ENCODE data around the gene TBC1D22A. TPM values are rescaled to one million over a fixed set of nuclear protein-coding genes. Genes with fewer than 3 reads are reported as not detected.

The TBC1D22A gene
- total and polyA plus RNA-seq, 2 experiments from 2014 or later: 16.6 to 18.5 TPM

DNA sequence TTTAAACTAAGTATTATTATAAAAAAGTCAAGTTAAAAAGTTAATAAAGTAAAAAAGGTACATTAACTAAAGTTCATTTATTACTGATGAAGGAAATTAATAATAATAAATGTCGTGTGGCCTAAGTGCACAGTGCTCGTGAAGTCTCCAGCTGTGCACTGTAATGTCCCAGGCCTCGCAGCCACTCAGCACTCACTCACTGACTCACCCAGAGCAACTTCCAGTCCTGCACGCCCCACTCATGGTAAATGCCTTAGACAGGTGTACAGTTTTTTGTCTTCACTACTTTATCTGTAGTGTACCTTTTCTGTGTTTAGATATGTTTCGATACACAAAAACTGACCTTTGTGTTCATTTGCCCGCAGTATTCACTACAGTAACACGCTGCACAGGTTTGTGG, 175.5 kb downstream of the TBC1D22A start:
- TF ChIP-seq, protein P1, sequence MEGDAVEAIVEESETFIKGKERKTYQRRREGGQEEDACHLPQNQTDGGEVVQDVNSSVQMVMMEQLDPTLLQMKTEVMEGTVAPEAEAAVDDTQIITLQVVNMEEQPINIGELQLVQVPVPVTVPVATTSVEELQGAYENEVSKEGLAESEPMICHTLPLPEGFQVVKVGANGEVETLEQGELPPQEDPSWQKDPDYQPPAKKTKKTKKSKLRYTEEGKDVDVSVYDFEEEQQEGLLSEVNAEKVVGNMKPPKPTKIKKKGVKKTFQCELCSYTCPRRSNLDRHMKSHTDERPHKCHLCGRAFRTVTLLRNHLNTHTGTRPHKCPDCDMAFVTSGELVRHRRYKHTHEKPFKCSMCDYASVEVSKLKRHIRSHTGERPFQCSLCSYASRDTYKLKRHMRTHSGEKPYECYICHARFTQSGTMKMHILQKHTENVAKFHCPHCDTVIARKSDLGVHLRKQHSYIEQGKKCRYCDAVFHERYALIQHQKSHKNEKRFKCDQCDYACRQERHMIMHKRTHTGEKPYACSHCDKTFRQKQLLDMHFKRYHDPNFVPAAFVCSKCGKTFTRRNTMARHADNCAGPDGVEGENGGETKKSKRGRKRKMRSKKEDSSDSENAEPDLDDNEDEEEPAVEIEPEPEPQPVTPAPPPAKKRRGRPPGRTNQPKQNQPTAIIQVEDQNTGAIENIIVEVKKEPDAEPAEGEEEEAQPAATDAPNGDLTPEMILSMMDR (IDR thresholded peaks at IDR 0.05; ENCODE audit: low read depth, low read length): no peak
- H3K4me3 ChIP-seq: no peak overlapping the region
- H3K27me3 ChIP-seq: no peaks in the 10 kb centered on the region
- no peak for DNase-seq (ENCODE audit: low read depth in 1 of 2, low spot score in 1 of 2)
- H3K4me1 ChIP-seq (ENCODE audit: low read depth): no peaks in the 10 kb centered on the region
- no peak overlapping the region for H3K27ac ChIP-seq
- no peaks in the 10 kb centered on the region for H3K36me3 ChIP-seq
- H3K9me3 ChIP-seq (ENCODE audit: low read depth): no peaks in the 10 kb centered on the region

DNA sequence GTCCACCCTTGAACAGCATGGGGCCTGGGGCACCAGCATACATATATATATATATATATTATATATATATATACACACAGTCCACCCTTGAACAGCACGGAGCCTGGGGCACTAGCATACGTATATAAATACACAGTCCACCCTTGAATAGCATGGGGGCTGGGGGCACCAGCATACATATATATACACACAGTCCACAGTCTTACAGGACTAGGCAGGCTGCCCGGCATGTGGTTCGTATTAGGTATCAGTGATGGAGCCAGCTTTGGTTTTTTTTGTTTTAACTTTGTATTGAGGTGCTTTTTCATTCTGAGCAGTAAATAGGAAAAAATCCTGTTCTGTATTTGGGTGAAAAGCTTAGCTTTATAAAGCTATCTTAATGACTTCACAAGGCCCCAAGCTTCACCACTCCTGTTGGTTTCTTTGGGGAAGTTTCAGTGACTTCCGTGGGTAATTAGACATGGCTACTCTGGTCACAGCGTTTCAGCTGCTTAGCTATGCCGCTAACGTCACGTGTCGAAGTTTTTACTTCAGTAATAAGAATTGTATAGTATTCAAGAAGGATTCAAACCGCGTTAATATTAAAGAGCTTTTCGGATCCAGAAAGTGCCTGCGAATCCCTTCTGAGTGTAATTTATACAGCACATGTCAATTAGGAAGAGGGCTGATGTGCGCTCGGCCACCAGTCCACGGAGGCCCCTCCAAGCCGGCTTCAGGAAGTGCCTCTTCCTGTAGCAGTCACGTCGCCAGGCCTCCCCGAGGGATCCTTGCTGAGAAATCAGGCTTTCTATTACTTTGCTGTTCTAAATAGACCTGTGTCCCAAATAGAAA, 179.7 kb downstream of the TBC1D22A start:
- H3K9me3 ChIP-seq (ENCODE audit: low read depth): no peaks in the 10 kb centered on the region
- DNase-seq (ENCODE audit: low read depth in 1 of 2, low spot score in 1 of 2): no peak
- no peak overlapping the region for H3K4me3 ChIP-seq
- no peaks in the 10 kb centered on the region for H3K27me3 ChIP-seq
- H3K4me1 ChIP-seq (ENCODE audit: low read depth): no peaks in the 10 kb centered on the region
- H3K36me3 ChIP-seq: no peaks in the 10 kb centered on the region
- no peak overlapping the region for H3K27ac ChIP-seq
- TF ChIP-seq, protein P1 (IDR thresholded peaks at IDR 0.05; ENCODE audit: low read depth, low read length): no peak

DNA sequence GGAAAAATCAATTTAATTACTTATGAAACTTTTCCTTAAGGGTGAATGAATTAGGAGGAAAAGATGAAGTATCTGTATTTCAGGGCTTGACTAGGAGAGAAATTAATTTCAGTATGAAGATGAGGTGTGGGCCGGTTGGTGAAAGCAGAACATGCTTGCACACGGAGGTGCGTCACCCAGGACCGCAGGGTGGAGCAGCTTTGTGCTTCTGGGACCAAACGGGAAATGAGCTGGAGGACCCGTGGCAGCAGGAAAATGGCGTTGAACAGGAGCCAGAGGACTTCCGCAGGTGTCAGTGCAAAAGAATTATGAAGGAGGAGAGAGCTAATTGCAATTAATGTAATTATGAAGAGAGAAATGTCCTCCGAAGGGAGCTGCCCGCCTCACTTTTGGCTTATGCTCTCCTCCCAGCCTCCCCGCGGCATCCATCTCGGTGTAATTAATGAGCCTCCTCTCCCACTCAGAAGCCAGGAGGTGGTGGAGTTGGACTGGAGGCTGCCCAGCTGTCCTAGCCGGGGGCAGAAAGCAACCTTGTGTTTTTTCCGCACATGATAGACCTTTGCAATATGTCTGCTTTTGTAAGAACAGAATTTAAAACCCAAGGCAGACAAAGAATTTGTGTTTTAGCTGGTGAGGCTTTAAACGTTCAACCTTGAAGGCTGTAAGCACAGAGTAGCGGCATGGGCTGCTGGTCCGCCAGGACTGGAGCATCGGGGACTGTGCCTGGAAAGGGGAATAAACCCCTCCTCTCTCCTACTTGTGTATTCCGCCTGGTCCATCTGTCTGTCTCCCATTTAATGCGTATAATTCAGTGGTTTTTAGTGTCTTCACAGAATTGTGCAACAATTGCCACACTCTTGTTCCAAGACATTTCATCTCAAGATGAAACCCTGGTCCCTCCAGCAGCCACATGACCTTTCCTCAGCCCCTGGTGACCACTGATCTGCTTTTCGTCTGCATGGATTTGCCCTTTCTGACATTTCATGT, 180.6 kb downstream of the TBC1D22A start:
- H3K27me3 ChIP-seq: no peaks in the 10 kb centered on the region
- no peaks in the 10 kb centered on the region for H3K4me1 ChIP-seq (ENCODE audit: low read depth)
- no peaks in the 10 kb centered on the region for H3K36me3 ChIP-seq
- DNase-seq (ENCODE audit: low read depth in 1 of 2, low spot score in 1 of 2): no peak
- no peak overlapping the region for H3K27ac ChIP-seq
- H3K9me3 ChIP-seq (ENCODE audit: low read depth): no peaks in the 10 kb centered on the region
- TF ChIP-seq, protein P1 (IDR thresholded peaks at IDR 0.05; ENCODE audit: low read depth, low read length): no peak
- no peak overlapping the region for H3K4me3 ChIP-seq

DNA sequence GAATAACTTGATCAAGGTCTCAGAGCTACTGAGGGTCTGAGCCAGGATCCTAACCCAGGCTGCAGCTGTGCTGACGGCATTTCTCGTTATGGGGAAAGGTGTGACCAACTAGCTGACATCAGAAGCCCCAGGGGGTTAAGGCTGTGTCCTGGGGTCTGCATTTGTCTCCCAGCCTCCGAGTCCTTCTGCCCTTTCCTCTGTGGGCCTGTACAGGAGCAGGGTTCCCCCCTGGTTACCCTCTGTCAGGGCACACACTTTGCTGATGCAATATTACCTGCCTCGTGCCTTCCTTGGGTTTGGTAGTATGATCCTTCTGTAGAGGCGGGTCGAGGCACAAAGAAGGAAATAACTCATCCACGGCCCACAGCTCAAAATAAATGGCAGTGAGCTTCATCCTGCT, 183.0 kb downstream of the TBC1D22A start:
- H3K4me1 ChIP-seq (ENCODE audit: low read depth): no peaks in the 10 kb centered on the region
- no peak overlapping the region for H3K27ac ChIP-seq
- no peaks in the 10 kb centered on the region for H3K36me3 ChIP-seq
- TF ChIP-seq, protein P1 (IDR thresholded peaks at IDR 0.05; ENCODE audit: low read depth, low read length): no peak
- no peak for DNase-seq (ENCODE audit: low read depth in 1 of 2, low spot score in 1 of 2)
- no peak overlapping the region for H3K4me3 ChIP-seq
- H3K9me3 ChIP-seq (ENCODE audit: low read depth): no peaks in the 10 kb centered on the region
- no peaks in the 10 kb centered on the region for H3K27me3 ChIP-seq

DNA sequence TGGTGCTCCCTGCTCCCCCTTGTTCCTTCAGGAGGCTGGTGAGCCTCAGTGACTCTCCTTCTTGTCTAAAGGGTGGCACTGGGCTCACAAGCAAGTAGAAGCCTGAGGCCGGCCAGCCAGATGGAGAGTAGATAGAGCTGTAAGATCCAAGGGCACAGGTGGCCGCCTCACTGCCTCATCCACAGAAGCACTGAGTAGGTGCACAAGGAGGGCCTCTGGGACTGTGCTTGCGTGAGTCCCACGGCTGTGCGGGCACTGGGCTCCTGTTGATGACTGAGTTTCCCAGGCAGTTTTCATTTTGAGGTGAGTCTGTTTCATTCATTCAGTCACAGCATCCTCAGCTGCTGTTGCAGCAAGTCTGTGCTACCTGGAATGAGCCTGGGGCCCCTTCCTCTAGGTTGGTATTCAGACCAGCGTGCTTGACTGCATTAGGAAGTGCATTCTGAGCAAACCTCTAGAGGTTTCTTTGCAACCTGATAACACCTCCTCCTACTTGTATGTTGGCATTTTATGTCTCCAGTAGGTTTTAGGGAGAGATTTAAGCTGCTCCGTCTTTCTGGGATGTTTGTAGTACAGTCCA, 184.0 kb downstream of the TBC1D22A start:
- TF ChIP-seq, protein P1 (IDR thresholded peaks at IDR 0.05; ENCODE audit: low read depth, low read length): no peak
- no peaks in the 10 kb centered on the region for H3K4me1 ChIP-seq (ENCODE audit: low read depth)
- no peak for DNase-seq (ENCODE audit: low read depth in 1 of 2, low spot score in 1 of 2)
- no peaks in the 10 kb centered on the region for H3K36me3 ChIP-seq
- no peak overlapping the region for H3K4me3 ChIP-seq
- H3K9me3 ChIP-seq (ENCODE audit: low read depth): no peaks in the 10 kb centered on the region
- H3K27ac ChIP-seq: no peak overlapping the region
- H3K27me3 ChIP-seq: no peaks in the 10 kb centered on the region

All from cardiac muscle cell (in vitro differentiated cells and primary cell).